Middle frontal gyrus (tissue), 1 donor: ENCODE data around the gene NT5C.

Experiments
- DNase-seq: peaks from one replicate; pipeline ENCODE4 v3.0.0-alpha.2; 2015; ENCODE audit warnings: low spot score; ENCODE audit errors: extremely low spot score

The NT5C gene

GRCh38 chr17:75093548-75094158, 37.9 kb downstream of the NT5C start:
- no peak for DNase-seq

GRCh38 chr17:75091855-75092327, 39.7 kb downstream of the NT5C start:
- DNase-seq: no peak

- DNase-seq: no peak
Measured at GRCh38 chr17:75090871-75091854, 40.4 kb downstream of the NT5C start.

GRCh38 chr17:75088465-75089417, 42.8 kb downstream of the NT5C start:
- DNase-seq: no peak

- DNase-seq: no peak
Measured at GRCh38 chr17:75087558-75088453, 43.7 kb downstream of the NT5C start, which contains the start of gene SLC16A5. TSS of gene SLC16A5 (plus strand) at chr17:75087954. CDS start at chr17:75093637, 5,683 bp downstream.

- no peak for DNase-seq
Measured at GRCh38 chr17:75087182-75087557, 44.4 kb downstream of the NT5C start.

- DNase-seq: no peak
Measured at GRCh38 chr17:75086496-75087181, 44.9 kb downstream of the NT5C start.

GRCh38 chr17:75084039-75084660, 47.4 kb downstream of the NT5C start:
- DNase-seq: no peak

- DNase-seq: no peak
Measured at GRCh38 chr17:75082683-75083082, 48.9 kb downstream of the NT5C start.

- no peak for DNase-seq
Measured at GRCh38 chr17:75081611-75082540, 49.7 kb downstream of the NT5C start.
